Hepatocyte (in vitro differentiated cells): ENCODE data around the gene NBEAL1. TPM values are rescaled to one million over a fixed set of nuclear protein-coding genes. Genes with fewer than 3 reads are reported as not detected.
"Not testable (repeated sequence)": the region's sequence is repeated elsewhere in the genome, so short reads cannot be mapped to it uniquely, and the experiment has no call there.

ENCODE experiments used
- DNase-seq: peaks from one replicate; pipeline ENCODE4 v3.0.0-alpha.2; 2016; ENCODE audit warnings: low spot score
- H2AFZ ChIP-seq: fragments of 200-600 bp; sonication (generic); 2 replicates; pipeline ENCODE4 v1.6.0; 2016; ENCODE audit warnings: antibody characterized with exemption, mild to moderate bottlenecking
- H3K27ac ChIP-seq: fragments of 200-600 bp; sonication (generic); 2 replicates; pipeline ENCODE4 v1.5.1; 2016; ENCODE audit warnings: mild to moderate bottlenecking
- H3K27me3 ChIP-seq: fragments of 200-600 bp; sonication (generic); 2 replicates; pipeline ENCODE4 v1.6.1; 2016
- H3K36me3 ChIP-seq: fragments of 200-600 bp; sonication (generic); replicated peaks from 2 replicates; pipeline ENCODE4 v1.5.1; 2016; ENCODE audit warnings: low read depth; ENCODE audit not compliant: insufficient read depth
- H3K4me1 ChIP-seq: fragments of 200-600 bp; sonication (generic); 2 replicates; pipeline ENCODE4 v1.5.1; 2016; ENCODE audit warnings: mild to moderate bottlenecking, moderate library complexity; ENCODE audit not compliant: insufficient read depth
- H3K4me2 ChIP-seq: fragments of 200-600 bp; sonication (generic); 2 replicates; pipeline ENCODE4 v1.6.0; 2016
- H3K4me3 ChIP-seq: fragments of 200-600 bp; sonication (generic); 2 replicates; pipeline ENCODE4 v1.5.1; 2016; ENCODE audit warnings: mild to moderate bottlenecking
- H3K79me2 ChIP-seq: fragments of 200-600 bp; sonication (generic); 2 replicates; pipeline ENCODE4 v1.6.0; 2017; ENCODE audit warnings: mild to moderate bottlenecking
- H3K9me2 ChIP-seq: fragments of 200-600 bp; sonication (generic); replicated peaks from 2 replicates; pipeline ENCODE4 v1.6.0; 2017; ENCODE audit warnings: mild to moderate bottlenecking; ENCODE audit not compliant: insufficient read depth
- H3K9me3 ChIP-seq: fragments of 200-600 bp; sonication (generic); 2 replicates; pipeline ENCODE4 v1.5.1; 2016; ENCODE audit warnings: low read depth, mild to moderate bottlenecking
- H4K20me1 ChIP-seq: fragments of 200-600 bp; sonication (generic); 2 replicates; pipeline ENCODE4 v1.6.0; 2016; ENCODE audit warnings: mild to moderate bottlenecking; ENCODE audit not compliant: insufficient read depth, poor library complexity, severe bottlenecking
- EZH2 ChIP-seq: fragments of 200-600 bp; sonication (generic); IDR thresholded peaks from 2 replicates; pipeline ENCODE4 v1.6.1; 2016; ENCODE audit warnings: antibody characterized with exemption, mild to moderate bottlenecking, borderline replicate concordance
- EZH2phosphoT487 ChIP-seq: fragments of 200-600 bp; sonication (generic); IDR thresholded peaks from one replicate; pipeline ENCODE4 v1.6.1; 2018; ENCODE audit warnings: antibody characterized with exemption, mild to moderate bottlenecking, low read depth, moderate library complexity; ENCODE audit not compliant: unreplicated experiment, severe bottlenecking
- WGBS: methylation state at CpG from one replicate; pipeline ENCODE4 v1.1.6; 2016; ENCODE audit warnings: low lambda C conversion rate; ENCODE audit errors: missing lambda C conversion rate; 5-methylcytosine and 5-hydroxymethylcytosine counted together
- polyA plus RNA-seq: library from polyadenylated mRNA; unstranded; fragments of >200 nt; fragmentation: Nextera tagmentation; extraction: Ambion mirVana; gene quantifications from 2 replicates; pipeline ENCODE4 v1.2.1, GENCODE V29; 2016
- total RNA-seq: library from RNA; depleted of rRNA; stranded (reverse); fragments of >200 nt; gene quantifications from 2 replicates; pipeline ENCODE4 v1.2.3, GENCODE V29; 2014
- TF ChIP-seq, protein P1 (sequence below): fragments of 200-600 bp; sonication (generic); IDR thresholded peaks from 2 replicates; pipeline ENCODE4 v1.5.1; 2016; ENCODE audit warnings: antibody characterized with exemption, mild to moderate bottlenecking; ENCODE audit not compliant: poor library complexity

The NBEAL1 gene
- total and polyA plus RNA-seq, 2 experiments from 2014 or later = 22.2 to 57.0 TPM

DNA sequence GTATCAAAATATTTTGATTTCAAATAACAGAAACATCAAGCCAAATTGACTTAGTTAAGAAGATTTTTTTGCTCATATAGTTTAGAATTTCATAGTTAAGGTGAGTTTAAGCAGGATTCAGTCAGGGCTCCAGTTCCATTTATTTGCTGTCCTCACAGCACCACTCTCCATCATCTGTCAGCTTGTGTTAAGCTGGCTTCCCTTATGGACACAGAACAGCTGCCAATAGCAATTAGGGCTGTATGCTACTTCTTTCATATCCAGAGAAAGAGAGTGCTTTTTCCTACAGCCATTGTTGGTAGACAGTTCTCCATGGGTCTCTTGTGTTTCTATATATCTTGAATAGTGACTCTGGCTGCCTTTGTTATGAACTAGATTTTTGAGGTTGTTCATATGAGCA lies 128.7 kb downstream of the NBEAL1 start:
- H3K9me3 ChIP-seq = no peaks in the 10 kb centered on the region
- H4K20me1 ChIP-seq = no peaks in the 10 kb centered on the region
- H3K9me2 ChIP-seq = no peaks in the 10 kb centered on the region
- no peaks in the 10 kb centered on the region for H3K27me3 ChIP-seq
- TF ChIP-seq EZH2phosphoT487 = no peak
- TF ChIP-seq, protein P1, sequence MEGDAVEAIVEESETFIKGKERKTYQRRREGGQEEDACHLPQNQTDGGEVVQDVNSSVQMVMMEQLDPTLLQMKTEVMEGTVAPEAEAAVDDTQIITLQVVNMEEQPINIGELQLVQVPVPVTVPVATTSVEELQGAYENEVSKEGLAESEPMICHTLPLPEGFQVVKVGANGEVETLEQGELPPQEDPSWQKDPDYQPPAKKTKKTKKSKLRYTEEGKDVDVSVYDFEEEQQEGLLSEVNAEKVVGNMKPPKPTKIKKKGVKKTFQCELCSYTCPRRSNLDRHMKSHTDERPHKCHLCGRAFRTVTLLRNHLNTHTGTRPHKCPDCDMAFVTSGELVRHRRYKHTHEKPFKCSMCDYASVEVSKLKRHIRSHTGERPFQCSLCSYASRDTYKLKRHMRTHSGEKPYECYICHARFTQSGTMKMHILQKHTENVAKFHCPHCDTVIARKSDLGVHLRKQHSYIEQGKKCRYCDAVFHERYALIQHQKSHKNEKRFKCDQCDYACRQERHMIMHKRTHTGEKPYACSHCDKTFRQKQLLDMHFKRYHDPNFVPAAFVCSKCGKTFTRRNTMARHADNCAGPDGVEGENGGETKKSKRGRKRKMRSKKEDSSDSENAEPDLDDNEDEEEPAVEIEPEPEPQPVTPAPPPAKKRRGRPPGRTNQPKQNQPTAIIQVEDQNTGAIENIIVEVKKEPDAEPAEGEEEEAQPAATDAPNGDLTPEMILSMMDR = no peak
- no peak for TF ChIP-seq EZH2
- H3K79me2 ChIP-seq = no peaks in the 10 kb centered on the region
- DNase-seq = no peak
- no peak overlapping the region for H3K4me3 ChIP-seq
- H3K36me3 ChIP-seq = no peaks in the 10 kb centered on the region
- H2AFZ ChIP-seq = no peak overlapping the region
- no peak overlapping the region for H3K27ac ChIP-seq
- no peak overlapping the region for H3K4me2 ChIP-seq
- H3K4me1 ChIP-seq = no peaks in the 10 kb centered on the region

GRCh38 chr2:203149194-203149593 lies 134.5 kb downstream of the NBEAL1 start:
- Histone ChIP-seq H3K4me1 (no peaks in the 10 kb centered on the region), H4K20me1 (no peaks in the 10 kb centered on the region), H3K36me3 (no peaks in the 10 kb centered on the region), H3K27me3 (no peaks in the 10 kb centered on the region), H2AFZ (no peak overlapping the region), H3K79me2 (no peaks in the 10 kb centered on the region), H3K4me3 (no peak overlapping the region), H3K9me3 (no peaks in the 10 kb centered on the region), H3K4me2 (no peak overlapping the region), H3K27ac (no peak overlapping the region), H3K9me2 (no peaks in the 10 kb centered on the region)
- TF ChIP-seq, protein P1 = no peak
- no peak for TF ChIP-seq EZH2phosphoT487
- TF ChIP-seq EZH2 = no peak
- no peak for DNase-seq
- WGBS = 71% methylated on average over 1 of the region's 1 CpG

DNA sequence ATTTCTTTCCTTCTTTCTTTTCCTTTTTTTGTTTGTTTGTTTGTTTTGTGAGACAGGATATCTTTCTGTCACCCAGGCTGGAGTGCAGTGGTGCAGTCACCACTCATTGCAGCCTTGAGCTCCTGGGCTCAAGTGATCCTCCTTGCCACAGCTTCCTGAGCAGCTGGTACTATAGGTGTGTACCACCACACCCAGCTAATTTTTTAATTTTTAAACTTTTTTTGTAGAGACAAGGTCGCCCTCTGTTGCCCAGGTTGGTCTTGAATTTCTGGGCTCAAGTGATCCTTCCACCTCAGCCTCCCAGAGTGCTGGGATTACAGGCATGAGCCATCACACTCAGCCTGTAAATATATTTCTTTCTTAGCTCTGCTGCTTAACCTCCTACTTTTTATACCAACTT lies 140.7 kb downstream of the NBEAL1 start:
- Histone ChIP-seq H3K79me2 (no peaks in the 10 kb centered on the region), H3K27me3 (no peaks in the 10 kb centered on the region), H4K20me1 (no peaks in the 10 kb centered on the region), H3K36me3 (no peaks in the 10 kb centered on the region), H3K4me2 (no peak overlapping the region), H3K9me2 (no peaks in the 10 kb centered on the region), H3K4me1 (no peaks in the 10 kb centered on the region), H3K9me3 (no peaks in the 10 kb centered on the region), H3K4me3 (no peak overlapping the region), H3K27ac (no peak overlapping the region), H2AFZ (no peak overlapping the region)
- TF ChIP-seq EZH2 (no peak), EZH2phosphoT487 (no peak)
- TF ChIP-seq, protein P1 = no peak
- no peak for DNase-seq
- 74% methylated on average over 1 of the region's 1 CpG for WGBS

GRCh38 chr2:203162722-203163121 lies 148.0 kb downstream of the NBEAL1 start:
- not testable (repeated sequence) for H2AFZ ChIP-seq, DNase-seq, H3K27me3 ChIP-seq, H4K20me1 ChIP-seq, H3K4me3 ChIP-seq, H3K36me3 ChIP-seq, H3K9me3 ChIP-seq, H3K4me2 ChIP-seq, H3K27ac ChIP-seq, H3K79me2 ChIP-seq, H3K9me2 ChIP-seq, H3K4me1 ChIP-seq
- WGBS = 98% methylated on average over 5 of the region's 5 CpGs
